Hepatic stellate cell (primary cell): ENCODE measurements around the gene ADCY9.

Experiments used
- DNase-seq: peaks from one replicate; pipeline ENCODE4 v3.0.0; 2011; ENCODE audit warnings: low spot score

Gene ADCY9

DNA sequence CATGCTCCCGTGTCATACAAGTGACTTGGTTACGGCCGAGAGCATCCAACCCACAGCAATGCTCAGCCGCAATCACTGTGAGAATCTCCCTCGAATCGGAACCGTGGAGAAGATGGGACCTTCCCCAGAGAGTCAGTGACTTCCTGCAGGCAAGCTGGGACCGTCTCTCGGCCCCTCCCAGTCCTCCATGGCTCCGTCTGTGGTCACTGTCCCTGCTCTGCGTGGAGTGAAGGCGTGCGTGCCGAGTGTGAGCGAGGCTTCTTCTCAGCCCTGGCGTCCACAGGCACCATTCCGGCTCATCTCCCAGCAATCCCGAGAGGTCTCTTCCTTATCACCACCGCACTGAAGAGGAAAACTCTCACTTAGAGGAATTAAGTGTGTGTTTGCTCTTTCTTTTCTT lies 113.1 kb downstream of the ADCY9 start:
- no peak for DNase-seq

DNA sequence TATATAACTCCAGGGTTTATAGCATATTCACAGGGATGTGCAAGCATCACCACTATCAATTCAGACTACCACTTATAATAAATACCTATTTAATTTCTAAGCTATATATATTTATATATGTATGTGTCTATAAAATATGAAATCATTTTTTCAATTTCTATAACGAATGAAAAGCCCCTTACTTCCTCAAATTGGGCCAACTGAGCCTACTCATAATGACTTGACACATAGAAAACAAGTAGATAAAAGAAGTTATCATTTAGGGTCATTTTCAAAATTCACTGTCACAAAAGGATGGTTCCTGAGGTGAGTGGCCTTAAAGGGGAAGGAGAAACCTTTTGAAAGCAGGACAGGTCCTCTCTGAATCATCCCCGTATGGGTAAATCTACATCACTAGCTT lies 114.1 kb downstream of the ADCY9 start:
- DNase-seq, result no peak

DNA sequence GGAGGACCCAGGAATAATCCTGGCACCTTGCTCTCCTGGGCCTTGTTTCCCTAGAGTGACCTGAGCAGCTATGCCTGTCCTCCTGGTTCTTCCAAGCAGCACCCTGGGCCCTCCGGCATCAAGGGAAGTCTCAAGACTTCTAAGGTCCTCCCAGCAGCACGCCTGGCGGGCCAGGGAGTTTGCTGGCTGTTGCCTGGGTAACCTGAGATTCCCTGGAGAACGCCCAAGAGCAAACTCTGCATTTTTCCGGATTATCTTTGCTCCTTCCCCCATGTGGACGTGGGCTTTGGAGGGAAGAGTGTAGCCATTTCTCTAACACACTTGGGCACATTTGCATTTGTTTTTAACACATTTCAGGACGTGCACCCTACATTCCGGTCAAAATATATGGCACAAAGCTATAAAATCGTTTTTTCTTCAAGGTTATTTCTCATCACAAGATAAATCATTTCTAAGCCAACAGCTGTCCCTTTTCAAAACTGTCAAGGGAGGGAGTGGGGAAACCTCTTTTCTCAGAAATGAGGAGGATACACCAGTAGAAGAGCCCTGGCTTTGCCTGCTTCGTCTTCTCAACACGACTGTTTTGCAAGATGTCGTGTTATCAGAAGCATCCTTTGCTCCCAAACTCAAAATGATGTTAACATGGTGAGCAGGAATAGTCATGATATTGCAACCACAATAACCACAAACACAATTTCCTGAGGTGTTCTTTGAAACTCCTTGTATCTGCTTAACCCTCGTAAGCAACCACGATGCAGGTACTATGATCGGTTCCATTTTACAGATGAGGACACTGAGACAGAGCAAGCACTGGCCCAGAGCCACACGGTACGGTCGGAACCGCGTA lies 116.5 kb downstream of the ADCY9 start:
- DNase-seq, result peak; percentile 89

DNA sequence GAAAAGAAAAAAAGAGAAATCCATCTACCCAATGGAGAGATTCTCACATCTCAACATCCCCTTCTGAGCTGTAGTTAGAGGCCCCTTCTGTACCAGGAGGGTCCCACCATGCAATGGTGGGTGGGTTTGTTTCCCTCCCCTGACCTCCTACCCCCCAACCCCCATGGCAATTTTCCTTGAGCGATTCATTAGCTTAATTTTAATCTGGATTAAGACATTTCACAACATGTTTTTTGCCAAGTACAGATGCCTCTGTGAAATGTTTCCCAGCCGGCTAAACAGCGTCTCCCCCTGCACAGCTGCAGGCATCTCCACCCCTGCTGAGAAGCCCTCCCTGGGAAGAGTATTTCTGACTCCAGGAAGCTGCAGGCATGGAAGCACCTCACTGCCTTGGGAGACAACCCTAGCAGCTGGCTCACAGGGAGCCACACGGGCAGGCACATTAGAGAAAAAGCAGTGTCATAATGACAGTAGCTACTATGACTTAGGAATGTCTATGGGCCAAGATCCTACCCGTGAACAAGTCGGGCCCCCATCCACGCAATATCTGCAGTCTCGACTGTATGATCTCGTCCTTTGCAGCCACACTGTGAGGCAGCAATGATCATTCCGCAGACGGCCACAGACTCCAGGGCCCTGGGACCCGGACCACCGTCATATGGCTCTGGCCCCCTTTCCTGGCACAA lies 117.3 kb downstream of the ADCY9 start:
- DNase-seq, result peak; percentile 67

DNA sequence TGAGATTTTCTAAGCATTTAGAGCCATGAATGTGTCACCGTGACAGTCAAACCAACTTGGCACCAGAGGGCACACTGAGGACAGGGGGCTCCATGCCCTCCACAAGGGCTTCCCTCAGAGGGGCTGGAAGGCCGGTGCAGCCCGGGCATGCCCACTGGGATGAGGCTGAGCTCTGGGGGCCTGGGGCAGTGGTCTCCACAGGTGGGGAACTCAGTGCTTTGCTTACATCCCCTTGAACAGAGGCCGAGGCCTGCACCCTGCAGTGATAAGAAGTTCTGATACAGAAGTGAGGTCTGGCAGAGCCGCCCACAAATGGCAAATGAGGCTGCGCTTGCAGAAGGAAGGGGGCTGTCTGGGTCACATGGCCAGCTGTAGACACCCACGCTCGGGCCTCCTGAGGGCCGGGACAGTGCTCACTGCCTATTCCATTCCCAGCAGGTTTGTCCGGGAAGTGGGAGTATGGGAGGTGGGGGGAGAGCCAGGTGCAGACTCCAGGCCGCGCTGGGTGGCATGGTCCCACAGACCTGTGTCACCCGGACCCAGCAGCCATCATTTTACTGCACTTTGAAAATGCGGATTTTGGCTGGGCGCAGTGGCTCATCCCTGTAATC lies 118.9 kb downstream of the ADCY9 start:
- DNase-seq, result no peak

DNA sequence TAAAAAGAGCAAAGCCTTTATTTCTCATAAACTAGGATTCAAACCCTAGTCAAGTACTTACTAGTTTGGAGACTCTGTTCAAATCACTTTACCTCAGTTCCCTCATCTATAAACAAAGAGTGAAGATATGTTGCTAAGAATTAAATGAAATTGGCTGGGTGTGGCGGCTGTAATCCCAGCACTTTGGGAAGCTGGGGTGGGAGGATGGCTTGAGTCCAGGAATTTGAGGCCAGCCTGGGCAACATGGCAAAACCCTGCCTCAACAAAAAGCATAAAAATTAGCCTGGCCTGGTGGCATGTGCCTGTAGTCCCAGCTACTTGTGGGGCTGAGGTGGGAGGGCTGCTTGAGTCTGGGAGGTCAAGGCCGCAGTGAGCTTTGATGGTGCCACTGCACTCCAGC lies 121.2 kb downstream of the ADCY9 start:
- DNase-seq, result no peak

DNA sequence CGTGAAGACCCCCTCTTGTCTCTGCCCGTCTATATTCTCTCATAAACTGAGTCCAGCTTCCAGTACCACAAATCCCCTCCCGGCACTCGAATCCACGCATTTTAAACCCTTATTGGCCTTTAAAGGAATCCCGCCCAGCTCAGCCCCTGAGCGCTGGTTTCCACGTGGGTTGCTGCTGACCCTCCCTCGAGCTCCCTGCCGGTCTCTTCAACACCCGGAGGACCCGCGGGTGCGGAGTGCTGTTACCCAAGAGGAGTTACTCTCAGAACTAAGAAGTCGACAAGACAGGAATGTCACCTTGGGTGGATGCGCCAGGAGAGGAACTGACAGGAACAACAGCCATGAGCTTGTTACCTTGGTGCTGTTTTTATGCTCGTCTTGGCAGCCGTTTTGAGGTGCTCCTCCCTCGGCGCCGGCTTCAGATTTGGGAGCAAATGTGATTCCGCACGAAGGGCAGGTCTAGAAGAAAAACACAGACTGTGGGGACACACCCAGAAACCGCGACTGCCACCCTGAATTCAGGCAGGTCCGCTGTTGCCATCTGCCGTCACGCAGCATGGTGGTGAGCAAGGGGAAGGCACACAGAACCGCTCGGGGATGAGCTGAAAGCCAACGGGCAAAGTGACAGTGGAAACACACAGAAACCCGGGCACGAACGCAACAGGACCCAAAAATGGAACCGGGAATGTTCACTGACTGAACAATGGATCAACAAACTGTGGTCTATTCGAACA lies 123.0 kb downstream of the ADCY9 start:
- DNase-seq, result no peak

DNA sequence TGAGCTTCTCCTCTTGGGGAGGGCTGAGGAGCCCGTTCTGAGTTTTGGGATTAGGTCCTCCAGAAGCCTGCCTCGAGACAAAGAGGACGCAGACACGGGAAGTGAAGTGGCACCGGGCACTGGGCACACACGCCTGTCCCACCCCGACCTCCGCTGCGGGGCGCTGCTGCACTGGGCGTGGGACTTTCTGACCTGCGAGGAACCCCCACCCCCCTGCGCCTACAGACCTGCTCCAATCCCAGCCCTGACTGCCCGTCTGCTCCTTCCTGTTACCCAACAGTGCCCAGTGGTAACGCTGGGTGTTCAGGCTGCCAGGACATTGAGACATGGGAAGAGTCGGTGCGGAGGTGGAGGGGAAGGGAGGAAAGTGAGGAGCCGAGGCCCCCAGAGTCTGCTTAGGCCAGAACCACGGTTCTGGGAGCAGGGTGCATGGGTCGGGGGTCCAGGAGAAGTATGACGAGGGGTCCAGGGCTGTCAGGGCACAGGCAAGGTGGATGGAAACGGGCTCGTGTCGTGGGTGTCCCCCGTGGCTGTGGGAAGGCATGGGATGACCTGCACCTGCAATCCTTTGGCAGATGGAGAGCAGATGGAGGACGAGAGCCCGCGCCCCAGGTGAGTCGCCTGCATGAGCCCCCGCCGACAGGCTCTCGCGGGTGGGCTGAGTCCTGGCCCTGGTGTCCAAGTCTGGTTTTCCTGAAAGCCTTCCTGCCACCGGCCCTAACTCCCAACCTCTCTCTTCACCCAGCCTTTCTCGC lies 123.8 kb downstream of the ADCY9 start:
- no peak for DNase-seq

DNA sequence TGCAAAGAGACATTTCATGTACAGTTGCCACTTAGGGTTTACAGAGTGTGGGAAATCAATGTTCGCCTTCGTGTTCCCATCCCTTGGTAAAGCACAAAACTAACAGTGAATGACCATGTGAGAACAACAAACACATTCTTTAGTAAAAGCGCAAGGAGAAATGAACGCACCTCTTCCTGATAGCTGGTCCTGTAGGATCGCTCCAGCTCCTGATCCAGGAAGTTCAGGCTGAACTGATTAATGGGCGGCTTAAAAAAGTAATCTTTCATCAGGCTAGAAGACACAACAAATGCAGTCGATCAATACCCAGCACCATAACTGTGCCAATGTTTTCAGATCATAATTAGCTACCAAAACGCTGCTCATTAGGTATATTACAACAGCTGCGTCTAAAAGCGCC lies 127.4 kb downstream of the ADCY9 start:
- DNase-seq, result no peak

DNA sequence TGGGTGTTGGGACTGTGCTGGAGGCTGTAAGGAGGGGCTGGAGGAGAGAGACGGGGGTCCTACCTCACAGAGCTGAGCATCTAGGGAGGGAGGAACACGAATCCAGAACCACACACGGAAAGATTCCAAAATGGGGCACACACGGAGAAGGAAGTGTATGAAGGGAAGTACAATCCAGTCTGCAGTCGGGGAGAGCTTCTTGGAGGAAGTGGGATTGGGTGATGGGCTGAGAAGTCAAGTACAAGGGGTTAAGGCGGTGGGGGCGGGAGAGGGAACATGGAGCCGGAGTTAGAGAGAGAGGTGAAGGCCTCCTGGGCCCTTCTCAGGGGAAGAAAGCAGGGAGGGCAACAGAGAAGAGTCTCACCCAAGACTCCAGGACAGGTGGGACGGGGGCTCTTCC lies 128.2 kb downstream of the ADCY9 start:
- DNase-seq, result no peak

DNA sequence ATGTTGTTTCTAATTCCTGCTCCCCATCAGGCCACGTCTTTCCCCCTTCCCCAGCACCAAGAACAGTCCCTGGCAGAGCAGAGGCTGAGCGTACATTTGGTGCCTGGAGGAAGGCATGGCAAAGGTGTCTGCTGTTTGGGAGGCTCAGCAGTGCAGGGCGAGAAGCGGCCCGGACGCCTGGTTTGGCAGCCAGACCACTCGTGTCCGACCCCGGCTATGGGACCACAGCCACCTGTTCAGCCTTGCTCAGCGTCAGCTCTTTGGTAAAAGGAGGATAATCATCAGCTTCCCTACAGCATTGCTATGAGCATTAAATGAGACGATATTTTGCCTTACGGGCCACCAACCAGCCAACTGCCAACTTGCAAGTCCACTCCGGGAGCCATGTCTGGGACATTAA lies 129.0 kb downstream of the ADCY9 start:
- DNase-seq, result no peak

DNA sequence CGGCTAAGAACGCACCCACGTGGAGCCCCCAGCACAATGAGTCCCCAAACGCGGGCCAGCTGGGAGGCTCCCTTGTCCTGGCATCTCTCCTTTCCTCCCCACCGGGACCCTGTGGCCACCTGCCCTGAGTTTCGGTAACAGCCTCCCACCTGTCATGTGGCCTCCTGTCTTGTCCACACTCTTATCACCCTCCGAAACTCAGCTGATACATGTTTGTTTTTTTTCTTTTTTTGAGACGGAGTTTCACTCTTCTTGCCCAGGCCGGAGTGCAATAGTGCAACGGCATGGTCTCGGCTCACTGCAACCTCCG lies 130.1 kb downstream of the ADCY9 start:
- no peak for DNase-seq

DNA sequence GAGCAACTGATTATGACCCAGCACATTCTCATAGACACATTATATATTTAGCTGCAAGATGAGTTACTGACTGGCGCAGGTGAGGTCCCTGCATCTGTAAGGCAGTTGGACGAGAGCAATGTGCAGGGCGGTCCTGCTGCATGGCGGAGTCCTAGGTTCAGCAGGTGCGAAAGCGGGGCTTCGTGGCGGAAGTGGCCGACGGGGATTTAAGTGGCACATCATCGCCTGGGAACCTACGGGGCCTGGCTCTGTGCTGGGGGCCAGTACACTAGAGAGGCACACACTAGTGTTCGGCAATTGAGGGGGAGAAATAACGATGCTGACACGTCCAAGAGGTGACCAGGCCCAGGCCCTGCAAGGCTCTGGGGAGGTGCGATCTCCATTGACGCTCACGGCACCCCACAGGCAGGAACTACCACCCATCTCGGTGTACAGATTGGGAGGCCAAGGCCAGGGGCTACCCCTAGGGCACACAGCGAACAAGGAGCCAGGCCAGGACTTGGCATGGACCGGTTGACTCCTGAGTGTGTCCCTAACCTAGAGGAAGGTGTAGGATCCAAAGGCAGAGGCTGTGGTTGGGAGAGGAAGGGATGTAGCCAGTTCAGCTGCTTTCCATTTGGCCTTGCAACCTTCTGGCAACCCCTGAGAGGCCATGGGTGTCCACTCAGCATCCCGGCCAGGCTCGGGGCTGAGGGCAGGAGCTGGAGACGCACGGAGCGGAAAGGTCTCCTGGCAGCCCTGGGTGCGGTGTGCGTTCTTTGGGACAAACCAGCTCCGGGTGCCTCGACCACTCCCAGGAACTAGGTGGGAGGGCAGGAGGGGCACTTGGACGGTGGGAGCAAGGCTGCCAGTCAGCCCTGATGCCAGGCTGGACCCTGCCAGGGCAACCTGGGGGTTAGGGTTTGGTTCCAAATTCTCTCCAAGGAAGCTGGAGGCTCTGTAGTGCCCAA lies 131.9 kb downstream of the ADCY9 start:
- DNase-seq, result no peak

DNA sequence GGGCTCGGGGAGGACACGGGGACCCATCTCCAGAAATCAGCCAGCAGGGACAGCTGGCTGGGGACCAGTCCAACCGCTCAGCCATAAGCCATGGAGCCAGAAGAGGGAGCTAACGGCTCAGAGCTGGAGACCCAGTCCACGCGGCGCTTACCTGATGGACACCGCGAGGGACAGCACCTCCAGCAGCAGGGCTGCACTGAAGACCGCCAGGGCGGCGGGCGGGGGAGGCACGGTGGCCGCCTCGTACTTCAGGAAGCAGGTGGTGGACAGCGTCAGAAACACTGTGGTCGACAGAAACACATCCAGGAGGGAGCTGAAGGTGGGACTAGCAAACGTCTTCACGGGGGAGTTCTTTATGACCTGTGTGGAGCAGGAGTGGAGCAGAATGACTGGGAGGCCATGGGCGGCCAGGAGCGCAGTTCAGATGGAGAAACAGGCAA lies 133.1 kb downstream of the ADCY9 start:
- peak; percentile 78 for DNase-seq

DNA sequence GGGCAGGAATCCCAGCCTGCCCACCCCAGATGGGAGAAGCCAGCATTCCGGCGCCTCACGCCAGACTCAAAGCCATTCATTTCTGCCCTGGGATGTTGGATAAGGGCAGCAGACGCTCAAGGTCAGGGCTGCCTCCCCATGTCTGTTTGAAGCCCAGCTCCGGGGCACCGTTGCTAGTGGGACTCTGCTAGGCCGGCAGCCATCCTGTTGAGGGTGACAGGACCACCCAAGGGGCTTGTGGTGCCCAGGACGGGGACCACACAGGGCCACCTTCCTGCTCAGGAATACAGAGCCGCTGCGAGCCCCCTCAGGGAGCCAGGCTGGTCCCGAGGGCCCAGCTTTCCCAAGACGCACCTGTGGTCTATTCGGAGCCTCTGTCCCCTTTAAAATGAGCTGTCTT lies 134.0 kb downstream of the ADCY9 start:
- no peak for DNase-seq

DNA sequence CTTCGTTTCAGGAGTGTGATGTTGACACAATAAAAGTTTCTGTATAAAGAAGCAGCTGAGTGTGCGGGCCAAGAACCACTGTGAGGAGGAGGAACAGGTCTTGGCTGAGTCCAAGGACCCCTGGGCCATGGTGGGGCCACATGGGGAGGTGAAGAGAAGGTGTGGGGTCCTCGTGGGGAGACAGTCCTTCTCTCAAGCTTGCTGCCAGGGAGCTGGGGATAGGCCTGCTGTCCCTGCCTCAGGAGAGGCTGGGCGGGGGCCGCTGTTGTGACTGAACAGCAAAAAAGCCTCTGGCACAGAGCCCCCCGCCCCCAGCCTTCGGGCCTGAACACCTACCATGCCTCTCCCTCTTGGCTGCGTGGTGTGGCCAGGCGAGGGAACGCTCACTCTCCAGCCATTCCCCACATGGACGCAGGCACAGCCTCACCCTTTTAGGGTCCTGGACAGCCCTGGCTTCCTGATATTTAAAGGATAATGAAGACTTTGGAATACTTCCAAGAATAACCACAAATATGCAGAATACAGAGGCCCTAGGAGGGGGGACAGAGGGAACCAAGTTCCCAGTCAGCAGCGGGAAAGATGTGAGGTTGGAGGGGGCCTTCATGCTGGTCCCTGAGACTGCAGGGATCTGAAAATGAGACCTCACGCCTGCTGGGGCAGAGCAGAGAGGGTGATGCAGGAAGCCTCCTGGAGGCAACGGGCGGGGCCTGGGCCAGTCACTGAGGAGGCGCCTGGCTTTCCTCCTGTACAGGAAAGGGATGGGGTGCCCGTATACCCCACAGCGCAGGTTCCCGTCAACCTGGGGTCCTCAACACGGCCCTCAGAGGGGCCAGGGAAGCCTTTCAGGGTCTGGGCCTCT lies 135.8 kb downstream of the ADCY9 start:
- peak; percentile 81 for DNase-seq

DNA sequence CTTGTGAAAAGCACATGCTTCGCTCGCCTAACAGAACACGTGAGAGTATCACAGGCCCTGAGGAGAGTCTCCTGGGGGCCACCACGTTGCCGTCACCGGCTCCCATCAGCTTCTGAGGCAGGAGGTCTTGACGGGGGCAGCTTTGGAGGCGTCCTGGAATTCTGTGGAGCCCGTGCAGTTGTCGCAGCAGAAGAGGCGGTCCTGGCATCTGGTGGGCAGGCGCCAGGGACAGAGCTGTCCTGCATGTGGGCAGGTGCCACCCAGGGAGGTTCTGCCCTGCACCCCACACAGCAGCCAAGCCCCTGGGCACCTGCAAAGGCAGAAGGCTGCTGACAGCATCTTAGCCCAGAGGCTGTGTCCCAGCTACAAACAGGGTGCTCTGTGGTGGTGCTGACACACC lies 136.7 kb downstream of the ADCY9 start:
- no peak for DNase-seq

DNA sequence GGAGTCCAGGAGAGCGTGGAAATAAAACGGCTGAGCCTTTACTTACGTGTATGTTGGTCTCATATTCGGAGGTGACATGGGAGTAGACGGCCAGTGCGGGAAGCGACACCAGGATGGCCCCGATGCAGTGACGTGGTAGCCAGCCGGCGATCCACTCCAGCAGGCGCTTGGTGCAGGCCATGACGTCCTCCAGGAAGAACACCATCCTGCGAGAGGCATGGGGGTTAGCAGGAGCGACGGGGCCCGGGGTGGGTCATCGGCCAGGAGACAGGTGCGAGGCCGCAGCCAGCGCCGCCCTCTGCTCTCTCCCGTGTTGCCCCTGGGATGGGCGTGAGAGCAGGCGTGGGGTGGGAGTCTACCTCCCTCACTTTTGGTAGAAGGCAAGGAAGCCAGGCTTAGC lies 137.2 kb downstream of the ADCY9 start:
- DNase-seq, result no peak

DNA sequence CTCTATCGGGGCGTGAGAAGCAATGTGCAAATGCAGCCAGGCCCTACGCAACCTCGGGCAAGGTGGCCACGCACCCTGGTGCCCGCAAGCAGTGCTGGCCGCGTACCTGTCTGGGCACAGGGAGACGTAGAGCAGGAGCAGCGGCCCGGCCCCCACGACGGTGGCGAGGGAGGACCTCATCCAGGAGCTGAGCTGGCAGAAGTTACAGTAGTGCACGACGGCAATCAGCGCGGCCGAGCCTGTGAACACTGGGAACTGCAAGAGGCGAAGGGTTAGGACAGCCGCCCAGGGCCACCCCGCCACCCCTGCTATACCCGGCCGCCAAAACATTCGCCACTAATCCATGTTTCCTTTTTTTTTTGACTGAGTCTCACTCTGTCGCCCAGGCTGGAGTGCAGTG lies 138.9 kb downstream of the ADCY9 start:
- no peak for DNase-seq

DNA sequence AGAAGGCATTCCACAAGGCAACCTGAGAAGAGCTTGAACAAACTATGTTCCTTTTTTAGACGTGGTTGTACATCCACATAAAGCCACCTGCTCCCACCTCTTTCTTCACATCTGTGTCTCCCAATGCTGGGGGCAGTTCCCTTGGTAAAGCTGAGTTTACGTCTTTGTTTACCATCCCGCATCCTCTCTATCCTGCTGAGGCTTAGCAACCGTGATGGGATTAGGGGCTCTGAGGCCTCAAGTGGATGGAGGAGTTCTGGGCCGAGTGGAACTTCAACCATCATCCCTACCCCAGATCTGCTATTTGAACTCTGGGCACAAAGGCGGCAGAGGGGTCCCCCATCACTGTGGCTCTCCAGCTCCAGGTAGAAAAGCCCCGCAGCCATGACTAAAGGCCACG lies 141.5 kb downstream of the ADCY9 start:
- DNase-seq, result no peak
